ENCODE measurements around the gene ADISSP.

GRCh38 chr20:3758566-3758965 is 9.0 kb downstream of the ADISSP start:
- TF ChIP-seq EZH2 (IDR thresholded peaks at IDR 0.05; ENCODE audit: low read length, unreplicated experiment) (no peak), CTCF (conservative IDR thresholded peaks at IDR 0.05; ENCODE audit: low read depth, low read length) (no peak)
